ENCODE data around the gene EMX2. TPM values are rescaled to one million over a fixed set of nuclear protein-coding genes. Genes with fewer than 3 reads are reported as not detected.

EMX2 gene
- total RNA-seq, 1 donor, result 1.4 TPM

DNA sequence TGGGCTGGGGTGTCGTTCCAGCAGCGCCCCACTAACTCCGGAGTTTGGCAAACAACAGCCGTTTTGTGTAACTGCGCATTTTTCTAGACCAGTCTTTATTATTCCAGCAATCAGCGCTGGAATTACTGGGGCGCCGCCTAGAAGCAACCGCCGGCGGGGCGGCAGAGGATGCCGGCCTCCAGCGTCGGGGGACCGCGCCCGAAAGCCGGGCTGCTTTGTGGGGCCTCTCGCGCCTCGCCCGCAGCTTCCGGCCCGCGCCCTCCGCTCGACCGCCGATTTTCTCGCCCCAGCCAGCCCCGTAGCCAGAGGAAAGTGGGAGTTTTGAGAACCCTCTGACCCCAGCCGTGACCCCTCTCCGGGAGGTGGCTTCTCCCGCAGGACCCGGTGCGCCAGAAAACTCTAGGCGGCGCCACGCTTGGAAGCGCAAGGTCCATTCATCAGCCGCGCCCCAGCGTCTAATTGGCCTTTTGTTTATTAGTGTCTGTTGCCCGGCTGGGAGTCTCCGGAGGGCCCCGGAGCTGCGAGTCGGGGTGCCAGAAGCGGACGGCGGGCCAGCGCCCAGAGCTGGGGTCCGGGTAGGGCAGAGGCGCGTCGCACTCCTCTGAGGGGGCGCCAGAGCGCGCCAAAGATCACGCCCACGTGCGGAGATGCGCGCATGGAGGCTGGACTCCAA lies 10.7 kb downstream of the EMX2 start:
- no peak overlapping the region for H3K4me2 ChIP-seq (ENCODE audit: insufficient read depth, low read length)
- TF ChIP-seq, protein P1, sequence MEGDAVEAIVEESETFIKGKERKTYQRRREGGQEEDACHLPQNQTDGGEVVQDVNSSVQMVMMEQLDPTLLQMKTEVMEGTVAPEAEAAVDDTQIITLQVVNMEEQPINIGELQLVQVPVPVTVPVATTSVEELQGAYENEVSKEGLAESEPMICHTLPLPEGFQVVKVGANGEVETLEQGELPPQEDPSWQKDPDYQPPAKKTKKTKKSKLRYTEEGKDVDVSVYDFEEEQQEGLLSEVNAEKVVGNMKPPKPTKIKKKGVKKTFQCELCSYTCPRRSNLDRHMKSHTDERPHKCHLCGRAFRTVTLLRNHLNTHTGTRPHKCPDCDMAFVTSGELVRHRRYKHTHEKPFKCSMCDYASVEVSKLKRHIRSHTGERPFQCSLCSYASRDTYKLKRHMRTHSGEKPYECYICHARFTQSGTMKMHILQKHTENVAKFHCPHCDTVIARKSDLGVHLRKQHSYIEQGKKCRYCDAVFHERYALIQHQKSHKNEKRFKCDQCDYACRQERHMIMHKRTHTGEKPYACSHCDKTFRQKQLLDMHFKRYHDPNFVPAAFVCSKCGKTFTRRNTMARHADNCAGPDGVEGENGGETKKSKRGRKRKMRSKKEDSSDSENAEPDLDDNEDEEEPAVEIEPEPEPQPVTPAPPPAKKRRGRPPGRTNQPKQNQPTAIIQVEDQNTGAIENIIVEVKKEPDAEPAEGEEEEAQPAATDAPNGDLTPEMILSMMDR (IDR thresholded peaks at IDR 0.05; ENCODE audit: extremely low read depth, low read depth, low read length), result no peak
- H3K79me2 ChIP-seq (ENCODE audit: insufficient read depth, low read length), result no peaks in the 10 kb centered on the region
- peaks cover 52% of the 10 kb centered on the region for H3K27me3 ChIP-seq (ENCODE audit: insufficient read depth, low read length)
- H3K27ac ChIP-seq (ENCODE audit: low read depth, low read length), result no peak overlapping the region
- H3K36me3 ChIP-seq (ENCODE audit: insufficient read depth, low read length), result no peaks in the 10 kb centered on the region
- no peaks in the 10 kb centered on the region for H4K20me1 ChIP-seq (ENCODE audit: insufficient read depth, low read length)
- no peaks in the 10 kb centered on the region for H3K9me3 ChIP-seq (ENCODE audit: low read depth, low read length)
- no peak for DNase-seq (ENCODE audit: insufficient read length, low spot score, missing footprints)
- H3K4me3 ChIP-seq (ENCODE audit: insufficient read depth, low read length), result no peak overlapping the region
- no peaks in the 10 kb centered on the region for H3K4me1 ChIP-seq (ENCODE audit: insufficient read depth, low read length)
- H2AFZ ChIP-seq (ENCODE audit: low read length), result no peak overlapping the region

DNA sequence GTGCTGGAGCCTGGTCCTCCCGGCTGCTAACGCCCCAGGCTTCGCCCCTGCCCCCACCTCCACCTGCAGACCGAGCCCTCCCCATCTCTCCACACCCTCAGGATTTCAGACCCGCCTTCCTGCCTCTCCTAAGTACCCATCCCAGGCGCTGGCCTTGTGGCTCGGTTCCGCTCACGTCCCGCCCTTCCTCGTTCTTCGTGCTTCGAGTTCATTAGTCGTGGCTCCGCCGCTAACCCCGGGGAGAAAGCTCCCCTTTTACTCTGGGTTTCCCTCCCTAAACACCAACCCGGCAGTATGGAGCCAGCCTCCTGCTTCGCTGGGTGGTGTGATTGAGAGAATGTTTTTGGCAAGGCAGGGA lies 11.2 kb downstream of the EMX2 start:
- Histone ChIP-seq H4K20me1 (ENCODE audit: insufficient read depth, low read length) (no peaks in the 10 kb centered on the region), H3K36me3 (ENCODE audit: insufficient read depth, low read length) (no peaks in the 10 kb centered on the region), H3K4me3 (ENCODE audit: insufficient read depth, low read length) (no peak overlapping the region), H3K27me3 (ENCODE audit: insufficient read depth, low read length) (peaks cover 50% of the 10 kb centered on the region), H3K27ac (ENCODE audit: low read depth, low read length) (no peak overlapping the region), H3K4me1 (ENCODE audit: insufficient read depth, low read length) (no peaks in the 10 kb centered on the region), H2AFZ (ENCODE audit: low read length) (no peak overlapping the region), H3K4me2 (ENCODE audit: insufficient read depth, low read length) (no peak overlapping the region), H3K9me3 (ENCODE audit: low read depth, low read length) (no peaks in the 10 kb centered on the region), H3K79me2 (ENCODE audit: insufficient read depth, low read length) (no peaks in the 10 kb centered on the region)
- TF ChIP-seq, protein P1 (IDR thresholded peaks at IDR 0.05; ENCODE audit: extremely low read depth, low read depth, low read length), result no peak
- DNase-seq (ENCODE audit: insufficient read length, low spot score, missing footprints), result no peak

DNA sequence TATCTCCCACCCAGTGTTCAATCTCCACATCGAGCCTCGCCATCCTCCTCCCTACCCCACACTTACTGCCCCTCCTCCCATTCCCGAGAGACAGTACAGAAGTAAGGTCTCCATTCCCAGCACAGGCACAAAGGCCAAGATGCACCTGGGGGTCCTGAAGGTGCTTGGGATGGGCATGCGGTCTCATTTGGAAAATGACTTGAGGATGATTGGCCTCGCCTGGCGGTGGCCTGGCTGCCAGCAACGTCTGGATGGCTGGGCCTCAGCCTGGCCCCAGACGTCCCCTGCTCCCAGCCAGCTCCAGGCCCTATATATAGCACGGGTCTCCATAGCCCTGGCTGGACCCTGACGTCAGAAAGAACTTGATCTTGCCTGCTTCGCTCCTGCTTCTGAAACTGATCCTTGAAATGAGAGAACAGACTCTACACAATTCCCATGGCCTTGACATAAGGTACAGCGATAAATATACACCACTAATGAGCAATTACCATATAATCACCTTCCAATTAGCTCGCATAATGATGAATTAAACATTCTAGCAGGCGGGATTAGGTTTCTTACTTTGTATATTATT lies 11.8 kb downstream of the EMX2 start:
- Histone ChIP-seq H3K79me2 (ENCODE audit: insufficient read depth, low read length) (no peaks in the 10 kb centered on the region), H3K4me2 (ENCODE audit: insufficient read depth, low read length) (no peak overlapping the region), H3K4me1 (ENCODE audit: insufficient read depth, low read length) (no peaks in the 10 kb centered on the region)

DNA sequence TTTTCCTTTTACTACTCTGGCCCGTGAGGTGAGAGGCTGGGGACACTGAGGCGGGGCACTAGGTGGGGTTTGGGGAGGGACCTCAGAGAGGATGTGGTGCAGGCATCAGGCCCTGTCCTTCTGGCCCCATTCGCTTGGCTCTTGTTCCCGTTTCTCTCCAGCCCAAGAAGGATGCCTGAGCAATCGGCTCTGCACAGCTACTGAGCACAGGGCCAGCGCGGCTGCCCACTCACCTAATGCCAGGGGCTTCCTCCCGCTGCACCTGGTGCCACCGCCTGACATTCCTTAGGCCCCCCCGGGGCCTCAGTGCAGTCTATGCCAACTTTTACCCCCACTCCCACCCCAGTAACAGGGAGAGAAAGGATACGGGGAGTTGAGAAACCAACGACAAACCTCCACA lies 12.5 kb downstream of the EMX2 start:
- no peak overlapping the region for H3K4me2 ChIP-seq (ENCODE audit: insufficient read depth, low read length)
- no peaks in the 10 kb centered on the region for H3K79me2 ChIP-seq (ENCODE audit: insufficient read depth, low read length)
- TF ChIP-seq, protein P1 (IDR thresholded peaks at IDR 0.05; ENCODE audit: extremely low read depth, low read depth, low read length), result no peak
- DNase-seq (ENCODE audit: insufficient read length, low spot score, missing footprints), result no peak
- no peak overlapping the region for H3K27ac ChIP-seq (ENCODE audit: low read depth, low read length)
- peaks cover 46% of the 10 kb centered on the region for H3K27me3 ChIP-seq (ENCODE audit: insufficient read depth, low read length)
- H3K4me3 ChIP-seq (ENCODE audit: insufficient read depth, low read length), result no peak overlapping the region
- no peaks in the 10 kb centered on the region for H3K4me1 ChIP-seq (ENCODE audit: insufficient read depth, low read length)
- H2AFZ ChIP-seq (ENCODE audit: low read length), result no peak overlapping the region
- no peaks in the 10 kb centered on the region for H3K9me3 ChIP-seq (ENCODE audit: low read depth, low read length)
- H3K36me3 ChIP-seq (ENCODE audit: insufficient read depth, low read length), result no peaks in the 10 kb centered on the region
- no peaks in the 10 kb centered on the region for H4K20me1 ChIP-seq (ENCODE audit: insufficient read depth, low read length)

More for the DNA sequence above, 11.8 kb downstream of the EMX2 start:
- no peak for DNase-seq (ENCODE audit: insufficient read length, low spot score, missing footprints)
- no peaks in the 10 kb centered on the region for H3K9me3 ChIP-seq (ENCODE audit: low read depth, low read length)
- peaks cover 50% of the 10 kb centered on the region for H3K27me3 ChIP-seq (ENCODE audit: insufficient read depth, low read length)
- H3K4me3 ChIP-seq (ENCODE audit: insufficient read depth, low read length), result no peak overlapping the region
- no peak overlapping the region for H2AFZ ChIP-seq (ENCODE audit: low read length)
- no peak overlapping the region for H3K27ac ChIP-seq (ENCODE audit: low read depth, low read length)
- H4K20me1 ChIP-seq (ENCODE audit: insufficient read depth, low read length), result no peaks in the 10 kb centered on the region
- TF ChIP-seq, protein P1 (IDR thresholded peaks at IDR 0.05; ENCODE audit: extremely low read depth, low read depth, low read length), result no peak
- no peaks in the 10 kb centered on the region for H3K36me3 ChIP-seq (ENCODE audit: insufficient read depth, low read length)

All from osteoblast (primary cell).